NCI-H1930 (cell line): Measurements from ENCODE around the gene SCAPER.
"Not testable (repeated sequence)": the region's sequence is repeated elsewhere in the genome, so short reads cannot be mapped to it uniquely, and the experiment has no call there.

Experiments
- DNase-seq, 2 experiments: peaks; one replicate each; lab custom pipeline; 2025; lab: John Stamatoyannopoulos, UW

The SCAPER gene

DNA sequence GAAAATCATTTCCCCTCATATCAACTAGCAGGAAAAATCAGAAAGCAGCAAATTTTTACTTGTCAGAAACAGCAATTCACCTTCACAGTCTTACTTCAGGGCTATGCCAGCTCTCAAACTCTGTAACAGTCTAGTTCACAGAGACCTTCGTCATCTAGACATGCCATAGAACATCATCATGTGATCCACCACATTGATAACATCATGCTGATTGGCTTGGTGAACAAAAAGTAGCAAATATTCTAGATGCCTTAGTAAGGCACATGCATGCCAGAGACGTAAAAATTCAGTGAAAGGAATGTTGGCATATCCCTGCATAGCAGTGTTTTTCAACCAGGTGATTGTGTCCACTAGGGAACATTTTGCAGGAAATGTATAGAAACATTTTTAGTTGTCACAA is 8.6 kb upstream of the SCAPER start:
- DNase-seq = no peak

DNA sequence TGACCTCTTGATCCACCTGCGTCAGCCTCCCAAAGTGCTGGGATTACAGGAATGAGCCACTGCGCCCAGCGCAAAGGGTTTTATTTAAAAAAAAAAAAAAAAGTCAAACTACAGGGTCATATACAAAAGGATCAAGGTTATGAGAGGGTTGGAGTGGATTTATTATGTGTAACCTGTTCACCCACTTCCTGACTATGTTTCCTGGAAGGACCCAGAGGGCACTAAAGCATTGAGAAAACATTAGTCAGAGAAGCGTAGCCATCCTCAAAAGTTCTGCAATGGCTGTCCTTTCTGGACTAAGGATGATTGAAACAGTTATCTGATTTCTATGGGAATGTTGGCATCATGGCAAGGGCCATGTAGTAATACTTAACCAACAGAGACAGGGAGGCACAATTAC is 7.3 kb upstream of the SCAPER start:
- DNase-seq = no peak

DNA sequence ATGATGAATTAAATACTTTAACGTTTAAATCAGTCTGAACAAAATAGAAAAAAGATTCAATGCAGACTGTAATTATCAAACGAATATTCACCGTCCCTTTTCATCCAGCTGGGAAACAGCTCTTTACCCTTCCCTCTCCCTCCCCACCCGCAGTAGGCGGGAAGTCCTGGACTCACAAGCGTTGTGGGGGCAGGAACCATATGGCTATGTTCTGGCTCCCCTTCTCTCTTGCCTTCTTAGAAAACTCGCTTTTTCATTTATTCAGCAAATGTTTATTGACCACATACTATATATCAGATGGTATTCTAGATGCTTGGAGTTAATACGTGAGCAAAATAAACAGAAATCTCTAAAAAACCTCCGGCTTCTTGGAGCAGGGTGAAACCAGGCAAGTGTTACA is 715 bp upstream of the SCAPER start:
- no peak for DNase-seq

DNA sequence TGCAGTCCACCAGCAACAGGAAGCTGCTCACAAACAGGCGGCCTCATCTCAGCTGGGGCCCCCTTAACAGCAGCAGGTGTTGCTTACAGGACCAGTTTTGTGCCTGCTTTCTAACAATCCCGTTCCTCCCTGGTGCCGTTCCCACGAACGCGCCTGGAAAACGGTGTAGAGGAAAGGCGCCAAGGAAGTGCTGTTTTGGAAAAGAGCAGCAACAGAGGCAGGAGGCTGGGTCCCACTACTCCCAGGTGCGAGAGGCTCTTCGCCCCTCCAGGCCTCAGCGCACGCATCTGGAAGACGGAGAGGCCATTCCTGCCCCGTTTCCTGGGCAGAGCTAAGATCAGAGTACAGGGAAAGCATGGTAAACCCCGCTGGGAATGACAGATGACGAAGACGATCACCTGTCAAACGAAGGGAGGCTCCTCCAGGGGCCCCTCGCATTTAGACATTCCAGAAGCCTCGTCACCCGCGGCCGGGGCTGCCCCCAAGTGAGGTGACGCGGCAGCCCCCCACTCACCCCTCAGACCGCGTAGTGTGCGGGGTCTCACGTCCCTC is 603 bp downstream of the SCAPER start:
- no peak for DNase-seq

DNA sequence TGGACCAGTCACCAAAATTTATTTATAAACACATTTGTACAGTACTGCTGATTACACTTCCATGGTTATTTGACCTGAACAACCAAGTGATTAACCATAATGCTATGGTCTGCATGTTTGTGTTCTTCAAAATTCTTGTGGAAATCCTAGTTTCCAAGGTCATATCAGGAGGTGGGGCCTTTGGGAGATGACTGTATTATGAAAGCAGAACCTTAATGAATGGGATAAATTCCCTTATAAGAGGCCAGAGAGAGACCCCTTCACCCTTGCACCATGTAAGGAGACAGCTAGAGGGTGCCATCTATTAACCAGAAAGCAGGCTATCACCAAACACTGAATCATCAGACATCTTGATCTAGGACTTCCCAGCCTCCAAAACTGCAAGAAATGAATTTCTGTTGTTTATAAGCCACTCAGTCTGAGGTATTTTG is 1.9 kb downstream of the SCAPER start:
- no peak for DNase-seq

DNA sequence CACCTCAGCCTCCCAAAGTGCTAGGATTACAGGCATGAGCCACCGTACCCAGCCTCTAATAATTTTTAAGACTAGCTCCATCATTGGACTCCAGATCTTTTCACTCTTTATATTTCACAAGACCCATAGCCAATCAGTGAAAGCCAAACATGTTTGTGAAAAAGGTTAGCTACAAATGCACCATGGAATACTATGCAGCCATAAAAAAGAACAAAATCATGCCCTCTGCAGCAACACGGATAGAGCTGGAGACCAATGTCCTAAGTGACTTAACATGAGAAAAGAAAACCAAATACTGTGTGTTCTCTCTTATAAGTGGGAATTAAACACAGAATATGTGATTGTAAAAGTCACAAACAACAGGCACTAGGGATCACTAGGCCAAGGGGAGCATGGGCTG is 3.2 kb downstream of the SCAPER start:
- no peak for DNase-seq

DNA sequence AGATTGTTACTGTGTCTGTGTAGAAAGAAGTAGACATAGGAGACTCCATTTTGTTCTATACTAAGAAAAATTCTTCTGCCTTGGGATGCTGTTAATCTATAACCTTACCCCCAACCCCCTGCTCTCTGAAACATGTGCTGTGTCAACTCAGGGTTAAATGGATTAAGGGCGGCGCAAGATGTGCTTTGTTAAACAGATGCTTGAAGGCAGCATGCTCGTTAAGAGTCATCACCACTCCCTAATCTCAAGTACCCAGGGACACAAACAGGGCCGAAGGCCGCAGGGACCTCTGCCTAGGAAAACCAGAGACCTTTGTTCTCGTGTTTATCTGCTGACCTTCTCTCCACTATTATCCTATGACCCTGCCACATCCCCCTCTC is 5.2 kb downstream of the SCAPER start:
- DNase-seq = not testable (repeated sequence)

DNA sequence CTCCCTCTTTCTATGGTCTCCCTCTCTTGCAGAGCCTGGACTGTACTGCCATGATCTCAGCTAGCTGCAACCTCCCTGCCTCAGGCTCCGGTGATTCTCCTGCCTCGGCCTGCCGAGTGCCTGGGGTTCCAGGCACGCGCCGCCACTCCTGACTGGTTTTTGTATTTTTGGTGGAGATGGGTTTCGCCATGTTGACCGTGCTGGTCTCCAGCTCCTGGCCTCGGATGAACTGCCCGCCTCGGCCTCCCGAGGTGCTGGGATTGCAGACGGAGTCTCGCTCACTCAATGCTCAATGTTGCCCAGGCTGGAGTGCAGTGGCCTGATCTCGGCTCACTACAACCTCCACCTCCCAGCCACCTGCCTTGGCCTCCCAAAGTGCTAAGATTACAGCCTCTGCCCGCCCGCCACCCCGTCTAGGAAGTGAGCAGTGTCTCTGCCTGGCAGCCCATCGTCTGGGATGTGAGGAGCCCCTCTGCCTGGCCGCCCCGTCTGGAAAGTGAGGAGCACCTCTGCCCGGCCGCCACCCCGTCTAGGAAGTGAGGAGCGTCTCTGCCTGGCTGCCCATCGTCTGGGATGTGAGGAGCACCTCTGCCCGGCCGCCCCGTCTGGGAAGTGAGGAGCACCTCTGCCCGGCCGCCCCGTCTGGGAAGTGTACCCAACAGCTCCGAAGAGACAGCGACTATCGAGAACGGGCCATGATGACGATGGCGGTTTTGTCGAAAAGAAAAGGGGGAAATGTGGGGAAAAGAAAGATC is 5.8 kb downstream of the SCAPER start:
- DNase-seq = not testable (repeated sequence)

DNA sequence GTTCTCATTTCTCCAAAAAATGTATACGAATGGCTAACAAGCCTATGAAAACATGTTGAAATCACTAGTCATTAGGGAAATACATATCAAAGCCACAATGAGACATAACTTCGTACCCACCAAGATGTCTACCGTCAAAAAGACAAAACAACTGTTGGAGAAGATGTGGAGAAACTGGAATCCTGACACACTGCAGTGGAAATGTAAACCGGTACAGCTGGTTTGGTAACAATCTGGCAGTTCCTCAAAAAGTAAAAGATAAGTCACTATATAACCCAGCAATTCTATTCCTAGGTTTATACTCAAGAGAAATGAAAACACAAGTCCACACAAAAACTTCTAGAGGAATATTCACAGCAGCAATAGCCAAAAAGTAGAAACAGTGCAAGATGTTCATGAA is 7.0 kb downstream of the SCAPER start:
- DNase-seq = no peak

DNA sequence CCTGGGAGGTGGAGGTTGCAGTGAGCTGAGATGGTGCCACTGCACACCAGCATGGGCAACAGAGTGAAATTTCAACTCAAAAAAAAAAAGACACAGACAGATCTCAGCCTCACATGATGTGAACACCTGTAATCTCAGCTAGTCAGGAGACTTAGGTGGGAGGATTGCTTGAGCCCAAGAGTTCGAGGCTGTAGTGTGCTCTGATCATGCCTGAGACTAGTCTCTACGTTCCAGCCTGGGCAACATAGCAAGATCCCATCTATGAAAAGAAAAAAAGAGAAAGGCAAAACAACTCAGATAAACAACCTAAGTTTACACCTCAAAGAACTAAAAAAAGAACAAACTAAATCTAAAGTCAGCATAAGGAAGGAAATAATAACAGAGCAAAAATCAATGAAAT is 11.0 kb downstream of the SCAPER start:
- DNase-seq = no peak

DNA sequence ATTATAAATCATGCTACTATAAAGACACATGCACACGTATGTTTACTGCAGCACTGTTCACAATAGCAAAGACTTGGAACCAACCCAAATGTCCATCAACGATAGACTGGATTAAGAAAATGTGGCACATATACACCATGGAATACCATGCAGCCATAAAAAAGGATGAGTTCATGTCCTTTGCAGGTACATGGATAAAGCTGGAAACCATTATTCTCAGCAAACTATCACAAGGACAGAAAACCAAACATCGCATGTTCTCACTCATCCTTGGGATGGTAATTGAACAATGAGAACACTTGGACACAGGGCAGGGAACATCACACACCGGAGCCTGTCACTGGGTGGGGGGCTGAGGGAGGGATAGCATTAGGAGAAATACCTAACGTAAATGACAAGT is 12.3 kb downstream of the SCAPER start:
- DNase-seq = not testable (repeated sequence)

DNA sequence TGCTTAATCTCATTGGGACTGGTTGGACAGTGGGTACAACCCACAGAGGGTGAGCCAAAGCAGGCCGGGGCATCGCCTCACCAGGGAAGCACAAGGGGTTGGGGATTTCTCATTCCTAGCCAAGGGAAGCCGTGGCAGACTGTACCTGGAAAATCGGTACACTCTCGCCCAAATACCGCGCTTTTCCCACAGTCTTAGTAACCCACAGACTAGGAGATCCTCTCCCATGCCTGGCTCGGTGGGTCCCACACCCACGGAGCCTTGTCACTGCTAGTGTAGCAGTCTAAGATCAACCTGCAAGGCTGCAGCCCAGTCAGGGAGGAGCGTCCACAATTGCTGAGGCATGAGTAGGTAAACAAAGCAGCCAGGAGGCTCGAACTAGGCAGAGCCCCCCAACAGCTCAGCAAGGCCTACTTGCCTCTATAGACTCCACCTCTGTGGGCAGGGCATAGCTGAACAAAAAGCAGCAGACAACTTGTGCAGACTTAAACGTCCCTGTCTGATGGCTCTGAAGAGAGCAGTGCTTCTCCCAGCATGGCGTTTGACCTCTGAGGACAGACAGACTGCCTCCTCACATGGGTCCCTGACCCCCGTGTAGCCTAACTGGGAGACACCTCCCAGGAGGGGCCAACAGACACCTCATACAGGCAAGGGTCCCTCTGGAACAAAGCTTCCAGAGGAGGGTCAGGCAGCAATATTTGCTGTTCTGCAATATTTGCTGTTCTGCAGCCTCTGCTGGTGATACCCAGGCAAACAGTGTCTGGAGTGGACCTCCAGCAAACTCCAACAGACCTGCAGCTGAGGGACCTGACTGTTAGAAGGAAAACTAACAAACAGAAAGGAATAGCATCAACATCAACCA is 17.6 kb downstream of the SCAPER start:
- not testable (repeated sequence) for DNase-seq

DNA sequence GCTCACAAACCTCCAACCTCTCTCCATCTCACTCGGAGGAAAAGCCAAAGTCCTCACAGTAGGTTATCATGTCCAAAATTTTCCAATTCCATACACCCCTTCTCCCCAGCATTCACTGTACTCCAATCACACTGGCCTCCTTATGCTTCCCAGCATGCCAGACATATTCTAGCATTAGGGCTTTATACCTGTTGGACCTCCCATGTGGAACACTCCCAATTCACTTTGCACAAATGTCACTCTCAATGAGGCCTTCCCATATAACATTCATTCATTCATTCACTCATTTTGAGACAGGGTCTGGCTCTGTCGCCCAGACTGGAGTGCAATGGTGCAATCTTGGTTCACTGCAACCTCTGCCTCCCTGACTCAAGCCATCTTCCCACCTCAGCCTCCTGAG is 19.9 kb downstream of the SCAPER start:
- DNase-seq = no peak

DNA sequence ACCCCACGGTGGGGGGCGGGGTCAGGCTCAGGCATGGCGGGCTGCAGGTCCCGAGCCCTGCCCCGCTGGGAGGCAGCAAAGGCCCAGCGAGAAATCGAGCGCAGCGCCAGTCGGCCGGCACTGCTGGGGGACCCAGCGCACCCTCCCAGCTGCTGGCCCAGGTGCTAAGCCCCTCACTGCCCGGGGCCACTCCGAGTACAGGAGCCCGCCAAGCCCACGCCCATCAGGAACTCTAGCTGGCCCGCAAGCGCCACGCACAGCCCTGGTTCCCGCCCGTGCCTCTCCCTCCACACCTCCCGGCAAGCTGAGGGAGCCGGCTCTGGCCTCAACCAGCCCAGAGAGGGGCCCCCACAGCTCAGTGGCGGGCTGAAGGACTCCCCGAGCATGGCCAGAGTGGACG is 29.2 kb downstream of the SCAPER start:
- DNase-seq = no peak

DNA sequence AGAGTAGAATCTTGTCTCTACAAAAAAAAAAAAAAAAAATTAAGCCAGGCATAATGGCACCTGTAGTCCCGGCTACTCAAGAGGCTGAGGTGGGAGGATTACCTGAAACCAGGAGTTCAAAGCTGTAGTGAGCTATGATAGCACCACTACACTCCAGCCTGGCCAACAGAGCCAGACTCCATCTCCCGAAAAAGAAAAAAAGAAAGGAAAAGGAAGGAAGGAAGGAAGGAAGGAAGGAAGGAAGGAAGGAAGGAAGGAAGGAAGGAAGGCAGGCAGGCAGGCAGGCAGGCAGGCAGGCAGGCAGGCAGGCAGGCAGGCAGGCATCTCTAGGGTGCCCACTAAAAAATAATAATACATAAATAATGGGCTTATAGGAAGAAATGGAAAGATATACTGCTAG is 32.1 kb downstream of the SCAPER start:
- not testable (repeated sequence) for DNase-seq

DNA sequence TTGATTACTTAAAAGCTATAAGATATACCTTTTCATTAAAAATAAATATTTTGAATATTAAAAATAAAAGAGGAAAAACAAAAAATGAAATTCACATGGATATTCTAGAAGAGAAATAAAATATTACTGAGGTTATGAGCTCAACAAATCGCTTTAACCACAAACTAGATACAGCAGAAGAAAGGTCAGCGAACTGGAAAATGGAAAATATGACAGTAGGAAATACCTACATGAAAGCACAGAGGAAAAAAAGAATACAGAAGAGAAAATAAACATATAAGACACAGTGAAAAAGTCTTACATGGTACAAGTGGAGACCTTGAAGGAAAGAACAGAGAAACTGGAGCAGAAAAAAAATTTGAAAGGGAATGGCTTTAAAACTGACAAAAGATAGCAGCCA is 33.2 kb downstream of the SCAPER start:
- DNase-seq = no peak

DNA sequence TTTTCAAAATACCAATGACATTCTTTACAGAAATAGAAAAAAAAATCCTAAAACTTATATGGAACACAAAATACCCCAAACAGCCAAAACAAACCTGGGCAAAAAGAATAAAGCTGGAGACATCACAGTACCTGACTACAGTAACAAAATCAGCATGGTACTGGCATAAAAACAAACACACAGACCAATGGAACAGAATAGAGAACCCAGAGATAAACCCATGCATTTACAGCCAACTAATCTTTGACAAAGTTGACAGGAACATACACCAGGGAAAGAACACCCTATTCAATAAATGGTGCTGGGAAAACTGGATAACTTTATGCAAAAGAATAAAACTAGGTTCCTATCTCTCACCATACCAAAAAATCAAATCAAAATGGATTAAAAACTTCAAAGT is 36.4 kb downstream of the SCAPER start:
- DNase-seq = no peak

DNA sequence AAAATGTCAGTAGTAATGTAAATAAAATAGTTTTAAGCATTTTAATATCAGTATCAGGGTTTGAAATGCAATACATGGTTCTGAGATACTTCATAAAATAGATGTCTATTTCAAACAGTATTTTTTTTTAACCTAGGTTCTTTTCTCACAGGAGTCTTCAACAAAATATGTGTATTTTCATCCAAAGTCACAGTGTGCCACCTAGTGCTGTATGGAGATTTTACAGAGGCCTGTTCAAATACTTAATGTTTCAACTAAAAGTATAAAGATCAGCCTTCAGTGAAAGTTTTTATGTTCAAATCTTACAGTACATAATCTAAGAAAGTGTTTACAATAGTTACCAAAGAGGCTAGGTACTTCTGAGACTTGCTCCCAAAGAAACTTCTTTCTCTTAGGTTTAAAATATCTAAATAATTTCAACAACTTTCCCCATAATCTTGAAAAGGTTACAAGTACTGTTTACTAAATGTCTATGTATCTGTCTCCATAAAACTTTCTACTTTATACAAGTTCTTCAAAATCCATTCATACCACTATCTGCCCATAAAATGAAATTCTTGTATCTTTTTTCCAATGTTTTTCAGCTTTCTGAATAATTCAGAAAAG is 38.3 kb downstream of the SCAPER start:
- peak in 1 of 2 experiments; percentile 10 for DNase-seq

DNA sequence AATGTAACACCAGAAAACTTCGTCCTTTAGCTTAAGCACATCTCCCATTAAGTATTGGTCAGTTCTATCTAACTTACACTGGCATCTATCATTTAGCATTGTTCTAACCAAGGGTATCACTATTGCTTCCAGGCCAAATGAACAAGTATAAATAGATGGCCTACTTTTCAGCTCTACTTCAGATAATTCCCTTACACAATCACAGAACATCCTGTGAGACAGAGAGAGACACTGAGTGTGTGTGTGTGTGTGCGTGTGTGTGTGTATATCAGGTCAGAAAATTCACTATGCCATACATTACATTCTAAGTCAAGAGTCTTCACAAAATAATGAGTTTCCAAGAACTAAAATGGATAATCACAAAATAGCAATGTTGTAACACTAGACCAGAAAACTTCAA is 39.1 kb downstream of the SCAPER start:
- DNase-seq = no peak

DNA sequence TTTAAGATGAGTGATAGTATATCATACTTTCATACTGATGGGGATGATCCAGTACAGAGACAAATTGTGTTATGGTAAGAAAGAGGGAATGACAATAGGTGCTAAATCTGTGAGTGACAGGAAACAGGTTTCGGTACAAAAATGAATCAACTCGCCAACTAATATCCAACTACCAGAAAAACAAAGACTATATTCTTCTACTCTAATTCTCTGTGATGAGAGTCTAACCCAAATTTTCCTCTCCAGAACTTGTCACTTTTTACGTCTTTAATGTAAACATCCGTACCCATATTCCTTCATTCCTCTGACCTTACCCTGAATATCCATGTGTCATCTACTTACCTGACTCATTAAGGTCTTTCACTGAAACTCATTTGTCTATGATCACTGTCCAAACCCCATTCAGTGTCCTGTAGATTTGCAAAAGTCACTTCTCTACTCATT is 39.6 kb downstream of the SCAPER start:
- DNase-seq = no peak

DNA sequence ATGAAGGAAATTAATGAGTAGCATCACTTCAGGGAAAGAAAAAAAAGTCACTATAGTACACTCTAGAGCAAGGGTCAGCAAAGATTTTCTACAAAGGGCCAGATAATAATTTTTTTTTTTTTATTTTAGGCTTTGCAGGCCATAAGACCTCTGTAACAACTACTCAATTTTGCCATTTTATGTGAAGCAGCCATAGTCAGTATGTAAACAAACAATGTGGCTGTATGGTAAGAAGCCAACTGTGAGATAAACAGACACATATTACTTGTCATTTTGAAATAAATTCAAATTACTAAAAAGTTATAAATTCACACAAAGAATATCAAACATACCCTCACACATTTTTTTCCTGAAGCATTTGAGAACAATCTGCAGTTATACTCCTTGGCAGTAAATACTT is 40.6 kb downstream of the SCAPER start:
- DNase-seq = no peak

DNA sequence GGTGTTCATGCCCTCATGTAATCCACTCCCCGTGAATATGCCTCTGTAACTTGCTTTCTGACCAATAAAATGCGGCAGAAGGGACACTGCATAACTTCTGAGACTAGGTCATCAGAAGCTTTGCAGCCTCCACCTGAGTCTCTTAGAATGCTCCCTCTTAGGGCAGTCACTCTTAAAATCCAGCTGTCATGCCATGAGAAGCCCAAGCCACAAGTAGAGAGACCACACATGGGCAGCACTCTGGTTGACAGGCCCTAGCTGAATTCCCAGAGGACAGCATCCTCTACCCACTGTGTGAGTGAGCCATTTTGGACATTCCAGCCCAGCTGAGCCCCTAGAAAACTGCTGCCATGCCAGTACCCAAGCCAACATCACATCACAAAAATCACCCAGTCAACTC is 41.4 kb downstream of the SCAPER start:
- DNase-seq = no peak

DNA sequence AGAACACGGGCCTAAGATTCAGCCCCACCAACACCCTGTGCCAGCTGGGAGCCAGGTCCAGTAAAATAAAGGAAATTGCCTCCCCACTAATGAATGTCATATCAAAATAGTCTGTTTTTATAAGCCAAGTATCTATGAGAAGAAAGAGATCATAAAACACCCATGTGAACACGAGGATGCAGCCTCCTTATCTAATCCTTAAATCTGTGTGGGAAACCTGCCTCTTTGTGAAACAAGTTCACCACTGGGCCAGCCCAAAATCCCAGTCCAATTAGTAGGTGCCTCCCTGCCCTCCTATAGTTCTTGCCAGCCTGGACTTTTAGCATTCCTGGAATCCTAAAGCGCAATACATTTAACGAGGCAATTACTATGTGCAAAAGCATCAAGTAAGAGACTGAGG is 42.0 kb downstream of the SCAPER start:
- no peak for DNase-seq
